H9 (cell line): ENCODE measurements around the gene GSK3A. TPM values are rescaled to one million over a fixed set of nuclear protein-coding genes. Genes with fewer than 3 reads are reported as not detected.

Experiments
- DNase-seq: peaks from one replicate; pipeline ENCODE4 v3.0.0-alpha.2; 2017
- H2AFZ ChIP-seq: one replicate; pipeline ENCODE4 v1.6.1; 2013; ENCODE audit warnings: mild to moderate bottlenecking, low read length, control low read depth, moderate library complexity
- H2AK5ac ChIP-seq: 2 replicates; pipeline ENCODE4 v1.6.1; 2013; ENCODE audit warnings: low read length, control low read depth, mixed read lengths; ENCODE audit not compliant: insufficient read length
- H2BK120ac ChIP-seq: one replicate; pipeline ENCODE4 v1.6.1; 2013; ENCODE audit warnings: low read depth, mild to moderate bottlenecking, low read length, control low read depth, inconsistent platforms; ENCODE audit not compliant: poor library complexity, severe bottlenecking
- H2BK12ac ChIP-seq: 2 replicates; pipeline ENCODE4 v1.6.1; 2013; ENCODE audit warnings: low read length, control low read depth, mixed read lengths, low read depth; ENCODE audit not compliant: insufficient read length
- H2BK15ac ChIP-seq: 2 replicates; pipeline ENCODE4 v1.6.1; 2013; ENCODE audit warnings: low read depth, low read length, control low read depth
- H2BK20ac ChIP-seq: one replicate; pipeline ENCODE4 v1.6.1; 2013; ENCODE audit warnings: low read depth, mild to moderate bottlenecking, low read length, control low read depth, inconsistent platforms; ENCODE audit not compliant: poor library complexity, severe bottlenecking
- H2BK5ac ChIP-seq: 2 replicates; pipeline ENCODE4 v1.6.1; 2013; ENCODE audit warnings: low read length, control low read depth, mixed read lengths; ENCODE audit not compliant: insufficient read length
- H3K14ac ChIP-seq: 2 replicates; pipeline ENCODE4 v1.6.1; 2013; ENCODE audit warnings: low read length, control low read depth; ENCODE audit not compliant: insufficient read depth
- H3K18ac ChIP-seq: 2 replicates; pipeline ENCODE4 v1.6.1; 2013; ENCODE audit warnings: low read depth, mild to moderate bottlenecking, mixed read lengths, low read length, control low read depth; ENCODE audit not compliant: insufficient read length
- H3K23ac ChIP-seq: 2 replicates; pipeline ENCODE4 v1.6.1; 2013; ENCODE audit warnings: low read length, control low read depth, mixed read lengths, low read depth; ENCODE audit not compliant: insufficient read length
- H3K23me2 ChIP-seq: 2 replicates; pipeline ENCODE4 v1.6.1; 2013; ENCODE audit warnings: low read depth, mild to moderate bottlenecking, mixed read lengths, low read length, control low read depth; ENCODE audit not compliant: insufficient read length, poor library complexity, severe bottlenecking
- H3K27ac ChIP-seq: 2 replicates; pipeline ENCODE4 v1.5.1; 2013; ENCODE audit warnings: low read length, control low read depth, mixed read lengths, low read depth; ENCODE audit not compliant: insufficient read length
- H3K27me3 ChIP-seq: 2 replicates; pipeline ENCODE4 v1.6.1; 2013; ENCODE audit warnings: low read length, control low read depth, inconsistent platforms; ENCODE audit not compliant: insufficient read depth
- H3K4ac ChIP-seq: 2 replicates; pipeline ENCODE4 v1.6.1; 2013; ENCODE audit warnings: low read depth, mild to moderate bottlenecking, control low read depth, inconsistent platforms, low read length, moderate library complexity
- H3K4me1 ChIP-seq: 2 replicates; pipeline ENCODE4 v1.6.1; 2013; ENCODE audit warnings: low read length, control low read depth, inconsistent platforms; ENCODE audit not compliant: insufficient read depth
- H3K4me2 ChIP-seq: 2 replicates; pipeline ENCODE4 v1.6.1; 2013; ENCODE audit warnings: low read length, control low read depth, mixed read lengths; ENCODE audit not compliant: insufficient read length, insufficient read depth
- H3K56ac ChIP-seq: 2 replicates; pipeline ENCODE4 v1.6.1; 2013; ENCODE audit warnings: low read depth, mild to moderate bottlenecking, mixed read lengths, low read length, control low read depth; ENCODE audit not compliant: insufficient read length
- H3K79me1 ChIP-seq: 2 replicates; pipeline ENCODE4 v1.6.1; 2013; ENCODE audit warnings: low read depth, mild to moderate bottlenecking, moderate library complexity, low read length, control low read depth, inconsistent platforms; ENCODE audit not compliant: insufficient read depth, poor library complexity, severe bottlenecking
- H3K79me2 ChIP-seq: 2 replicates; pipeline ENCODE4 v1.6.1; 2013; ENCODE audit warnings: low read length, control low read depth, inconsistent platforms; ENCODE audit not compliant: insufficient read depth
- H3K9ac ChIP-seq: 2 replicates; pipeline ENCODE4 v1.6.1; 2013; ENCODE audit warnings: low read length, control low read depth, mixed read lengths; ENCODE audit not compliant: insufficient read length; ENCODE audit errors: extremely low read depth
- H3K9me3 ChIP-seq: one replicate; pipeline ENCODE4 v1.6.1; 2013; ENCODE audit warnings: low read depth, low read length, inconsistent platforms; ENCODE audit not compliant: control insufficient read depth
- H3T11ph ChIP-seq: one replicate; pipeline ENCODE4 v1.6.1; 2013; ENCODE audit warnings: mild to moderate bottlenecking, low read length, control low read depth, inconsistent platforms
- H4K20me1 ChIP-seq: one replicate; pipeline ENCODE4 v1.6.1; 2013; ENCODE audit not compliant: control insufficient read depth, insufficient read length, insufficient read depth
- H4K5ac ChIP-seq: 2 replicates; pipeline ENCODE4 v1.6.1; 2013; ENCODE audit warnings: low read depth, mild to moderate bottlenecking, mixed read lengths, low read length, control low read depth; ENCODE audit not compliant: insufficient read length
- H4K8ac ChIP-seq: replicated peaks from 2 replicates; pipeline ENCODE4 v1.6.1; 2013; ENCODE audit warnings: low read length, control low read depth, mixed read lengths, low read depth; ENCODE audit not compliant: insufficient read length
- H4K91ac ChIP-seq: 2 replicates; pipeline ENCODE4 v1.6.1; 2013; ENCODE audit warnings: low read depth, mild to moderate bottlenecking, moderate library complexity, mixed read lengths, low read length, control low read depth; ENCODE audit not compliant: insufficient read length
- H3K27ac Mint-ChIP-seq, 3 experiments: 2 replicates in 2 of 3; 3 replicates in 1 of 3; pipeline ENCODE4 v1.8.0; 2020 to 2021; ENCODE audit warnings: mixed read lengths in 3 of 3, mild to moderate bottlenecking in 1 of 3, moderate library complexity in 1 of 3
- H3K27me3 Mint-ChIP-seq: 2 replicates; pipeline ENCODE4 v1.8.0; 2021; ENCODE audit warnings: low read depth, mild to moderate bottlenecking, moderate library complexity, mixed read lengths
- H3K36me3 Mint-ChIP-seq, 3 experiments: 2 replicates in 2 of 3; 3 replicates in 1 of 3; pipeline ENCODE4 v1.8.0; 2020 to 2021; ENCODE audit warnings: low read depth in 3 of 3, mixed read lengths in 3 of 3; ENCODE audit not compliant: insufficient read depth in 1 of 3
- H3K4me1 Mint-ChIP-seq, 2 experiments: 2 replicates each; pipeline ENCODE4 v1.8.0; 2020; ENCODE audit warnings: mixed read lengths in 2 of 2
- H3K4me3 Mint-ChIP-seq, 2 experiments: 2 replicates in 1 of 2; 3 replicates in 1 of 2; pipeline ENCODE4 v1.8.0; 2020 to 2021; ENCODE audit warnings: mild to moderate bottlenecking in 2 of 2, mixed read lengths in 2 of 2, moderate library complexity in 1 of 2
- H3K9me3 Mint-ChIP-seq, 2 experiments: 2 replicates in 1 of 2; 3 replicates in 1 of 2; pipeline ENCODE4 v1.8.0; 2020; ENCODE audit warnings: mild to moderate bottlenecking in 2 of 2, mixed read lengths in 2 of 2, moderate library complexity in 1 of 2
- CTCF ChIP-seq: fragments of 200-600 bp; sonication (generic); conservative IDR thresholded peaks from 3 replicates; pipeline ENCODE4 v1.8.0; 2021; ENCODE audit warnings: antibody characterized with exemption, mild to moderate bottlenecking
- WGBS: extraction: QIAGEN DNeasy Blood & Tissue Kit; methylation state at CpG from one replicate; pipeline ENCODE4 v1.1.7; 2013; ENCODE audit warnings: missing lambda C conversion rate, low lambda C conversion rate, mixed read lengths; ENCODE audit not compliant: insufficient read length; ENCODE audit errors: extremely low coverage; 5-methylcytosine and 5-hydroxymethylcytosine counted together
- total RNA-seq: library from RNA; stranded (reverse); gene quantifications from 2 replicates; pipeline ENCODE4 v1.2.1, GENCODE V29; 2021

GSK3A gene
- total RNA-seq, 1 experiment from 2014 or later: 52.4 TPM

DNA sequence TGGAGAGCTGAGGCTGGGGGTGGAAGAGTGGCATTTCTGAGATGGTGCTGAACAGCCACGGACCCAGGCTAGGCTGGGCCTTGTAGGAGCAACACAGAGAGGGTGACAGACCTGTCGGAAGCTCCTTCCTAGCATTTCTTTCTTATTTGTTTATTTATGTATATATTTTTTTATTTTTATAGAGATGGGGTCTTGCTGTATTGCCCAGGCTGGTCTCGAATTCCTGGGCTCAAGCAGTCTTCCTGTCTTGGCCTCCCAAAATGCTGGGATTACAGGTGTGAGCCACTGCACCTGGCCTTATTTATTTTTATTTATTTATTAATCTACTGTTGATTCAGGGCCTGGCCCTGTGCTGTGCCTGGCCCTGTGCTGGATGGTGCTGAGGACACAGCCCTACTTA is 33.1 kb upstream of the GSK3A start:
- Mint-ChIP-seq H3K27me3 (no peaks in the 10 kb centered on the region), H3K9me3 (no peaks in the 10 kb centered on the region; a peak in 2 of 5 replicates), H3K36me3 (peaks cover 4 to 23% (median 16%) of the 10 kb centered on the region in 3 experiments; a peak in 6 of 7 replicates), H3K4me1 (peaks cover 16 to 23% of the 10 kb centered on the region in 2 experiments), H3K27ac (no peak overlapping the region), H3K4me3 (no peak overlapping the region)
- H3K27ac ChIP-seq: no peak overlapping the region
- no peak overlapping the region for H3K9ac ChIP-seq
- H3K56ac ChIP-seq: no peak overlapping the region
- H2BK15ac ChIP-seq: no peak overlapping the region
- H3K4me1 ChIP-seq: no peaks in the 10 kb centered on the region
- no peak for TF ChIP-seq CTCF
- no peaks in the 10 kb centered on the region for H3K79me1 ChIP-seq
- H2BK20ac ChIP-seq: no peak overlapping the region
- no peak overlapping the region for H3T11ph ChIP-seq
- no peak overlapping the region for H3K23ac ChIP-seq
- no peak overlapping the region for H2BK120ac ChIP-seq
- H3K4ac ChIP-seq: no peak overlapping the region
- no peaks in the 10 kb centered on the region for H3K79me2 ChIP-seq
- no peak overlapping the region for H2BK5ac ChIP-seq
- no peak overlapping the region for H3K18ac ChIP-seq
- H3K23me2 ChIP-seq: no peaks in the 10 kb centered on the region
- no peak overlapping the region for H2BK12ac ChIP-seq
- no peaks in the 10 kb centered on the region for H3K27me3 ChIP-seq
- H3K14ac ChIP-seq: no peak overlapping the region
- H2AK5ac ChIP-seq: no peak overlapping the region
- no peaks in the 10 kb centered on the region for H3K9me3 ChIP-seq
- H2AFZ ChIP-seq: no peak overlapping the region
- H4K20me1 ChIP-seq: no peaks in the 10 kb centered on the region
- no peak overlapping the region for H4K91ac ChIP-seq
- DNase-seq: no peak
- H3K4me2 ChIP-seq: no peak overlapping the region
- no peak overlapping the region for H4K8ac ChIP-seq
- no CpG with 5 or more reads among the region's 3 CpGs for WGBS
- H4K5ac ChIP-seq: no peak overlapping the region
